ENCODE results near the gene MAGI2. TPM values are rescaled to one million over a fixed set of nuclear protein-coding genes. Genes with fewer than 3 reads are reported as not detected.

MAGI2 gene
- total and polyA plus RNA-seq, 4 donors, result 0.37 to 4.1 (median 1.4) TPM

- no peak for TF ChIP-seq SP1 (IDR thresholded peaks at IDR 0.05)
- no peak for TF ChIP-seq ATF3 (IDR thresholded peaks at IDR 0.05)
- no peak for TF ChIP-seq RXRA (IDR thresholded peaks at IDR 0.05)
- no peak for TF ChIP-seq FOXA2 (IDR thresholded peaks at IDR 0.05)
- TF ChIP-seq CTCF (IDR thresholded peaks at IDR 0.05; ENCODE audit: low read depth, low read length, missing input control), result no peak
- TF ChIP-seq GABPA (IDR thresholded peaks at IDR 0.05 in 1 of 2, conservative IDR thresholded peaks at IDR 0.05 in 1 of 2), result no peak
- TF ChIP-seq YY1 (IDR thresholded peaks at IDR 0.05), result no peak
- TF ChIP-seq RAD21 (IDR thresholded peaks at IDR 0.05), result no peak
- no peak for TF ChIP-seq EGR1 (IDR thresholded peaks at IDR 0.05; ENCODE audit: low read depth in 2 of 2)
- no peak for TF ChIP-seq ZBTB33 (IDR thresholded peaks at IDR 0.05)
- TF ChIP-seq HNF4G (IDR thresholded peaks at IDR 0.05), result no peak
- no peak for TF ChIP-seq TAF1 (conservative IDR thresholded peaks at IDR 0.05)
- TF ChIP-seq REST (IDR thresholded peaks at IDR 0.05), result no peak
- no peak for TF ChIP-seq HNF4A (conservative IDR thresholded peaks at IDR 0.05)
- no peak for TF ChIP-seq NR2F2 (IDR thresholded peaks at IDR 0.05)
- TF ChIP-seq MAX (IDR thresholded peaks at IDR 0.05), result no peak
- TF ChIP-seq FOXA1 (IDR thresholded peaks at IDR 0.05), result no peak
- TF ChIP-seq JUND (IDR thresholded peaks at IDR 0.05), result no peak
- H3K36me3 ChIP-seq (ENCODE audit: control insufficient read depth in 4 of 4, insufficient read depth in 3 of 4, low read depth in 1 of 4, low read length in 3 of 4), result no peaks in the 10 kb centered on the region
- H3K9me3 ChIP-seq (ENCODE audit: control insufficient read depth in 4 of 4, low read length in 3 of 4), result peaks cover 0 to 4% (median 0%) of the 10 kb centered on the region in 4 donors
- H3K9ac ChIP-seq (ENCODE audit: low read depth in 1 of 2, low read length in 2 of 2), result no peak overlapping the region
- no peaks in the 10 kb centered on the region for H3K27me3 ChIP-seq (ENCODE audit: control insufficient read depth in 4 of 4, insufficient read depth in 4 of 4, low read length in 3 of 4)
- DNase-seq (ENCODE audit: low spot score), result no peak
- H3K27ac ChIP-seq (ENCODE audit: low read depth in 1 of 2, low read length in 2 of 2), result no peak overlapping the region
- no peak overlapping the region for H3K4me3 ChIP-seq (ENCODE audit: low read depth in 1 of 3, low read length in 3 of 3)
- H3K4me1 ChIP-seq (ENCODE audit: control insufficient read depth in 4 of 4, insufficient read depth in 4 of 4, low read length in 3 of 4), result no peaks in the 10 kb centered on the region
These were observed 750.7 kb downstream of the MAGI2 start for GRCh38 chr7:78702770-78703169.

Measured in liver (tissue), 9 donors.